H9 (cell line): ENCODE measurements around the gene CTNNA1. TPM values are rescaled to one million over a fixed set of nuclear protein-coding genes. Genes with fewer than 3 reads are reported as not detected.

Source experiments
- DNase-seq: peaks from one replicate; pipeline ENCODE4 v3.0.0-alpha.2; 2017
- H2AFZ ChIP-seq: one replicate; pipeline ENCODE4 v1.6.1; 2013; ENCODE audit warnings: mild to moderate bottlenecking, low read length, control low read depth, moderate library complexity
- H2AK5ac ChIP-seq: 2 replicates; pipeline ENCODE4 v1.6.1; 2013; ENCODE audit warnings: low read length, control low read depth, mixed read lengths; ENCODE audit not compliant: insufficient read length
- H2BK120ac ChIP-seq: one replicate; pipeline ENCODE4 v1.6.1; 2013; ENCODE audit warnings: low read depth, mild to moderate bottlenecking, low read length, control low read depth, inconsistent platforms; ENCODE audit not compliant: poor library complexity, severe bottlenecking
- H2BK12ac ChIP-seq: 2 replicates; pipeline ENCODE4 v1.6.1; 2013; ENCODE audit warnings: low read length, control low read depth, mixed read lengths, low read depth; ENCODE audit not compliant: insufficient read length
- H2BK15ac ChIP-seq: 2 replicates; pipeline ENCODE4 v1.6.1; 2013; ENCODE audit warnings: low read depth, low read length, control low read depth
- H2BK20ac ChIP-seq: one replicate; pipeline ENCODE4 v1.6.1; 2013; ENCODE audit warnings: low read depth, mild to moderate bottlenecking, low read length, control low read depth, inconsistent platforms; ENCODE audit not compliant: poor library complexity, severe bottlenecking
- H2BK5ac ChIP-seq: 2 replicates; pipeline ENCODE4 v1.6.1; 2013; ENCODE audit warnings: low read length, control low read depth, mixed read lengths; ENCODE audit not compliant: insufficient read length
- H3K14ac ChIP-seq: 2 replicates; pipeline ENCODE4 v1.6.1; 2013; ENCODE audit warnings: low read length, control low read depth; ENCODE audit not compliant: insufficient read depth
- H3K18ac ChIP-seq: 2 replicates; pipeline ENCODE4 v1.6.1; 2013; ENCODE audit warnings: low read depth, mild to moderate bottlenecking, mixed read lengths, low read length, control low read depth; ENCODE audit not compliant: insufficient read length
- H3K23ac ChIP-seq: 2 replicates; pipeline ENCODE4 v1.6.1; 2013; ENCODE audit warnings: low read length, control low read depth, mixed read lengths, low read depth; ENCODE audit not compliant: insufficient read length
- H3K23me2 ChIP-seq: 2 replicates; pipeline ENCODE4 v1.6.1; 2013; ENCODE audit warnings: low read depth, mild to moderate bottlenecking, mixed read lengths, low read length, control low read depth; ENCODE audit not compliant: insufficient read length, poor library complexity, severe bottlenecking
- H3K27ac ChIP-seq: 2 replicates; pipeline ENCODE4 v1.5.1; 2013; ENCODE audit warnings: low read length, control low read depth, mixed read lengths, low read depth; ENCODE audit not compliant: insufficient read length
- H3K27me3 ChIP-seq: 2 replicates; pipeline ENCODE4 v1.6.1; 2013; ENCODE audit warnings: low read length, control low read depth, inconsistent platforms; ENCODE audit not compliant: insufficient read depth
- H3K4ac ChIP-seq: 2 replicates; pipeline ENCODE4 v1.6.1; 2013; ENCODE audit warnings: low read depth, mild to moderate bottlenecking, control low read depth, inconsistent platforms, low read length, moderate library complexity
- H3K4me1 ChIP-seq: 2 replicates; pipeline ENCODE4 v1.6.1; 2013; ENCODE audit warnings: low read length, control low read depth, inconsistent platforms; ENCODE audit not compliant: insufficient read depth
- H3K4me2 ChIP-seq: 2 replicates; pipeline ENCODE4 v1.6.1; 2013; ENCODE audit warnings: low read length, control low read depth, mixed read lengths; ENCODE audit not compliant: insufficient read length, insufficient read depth
- H3K56ac ChIP-seq: 2 replicates; pipeline ENCODE4 v1.6.1; 2013; ENCODE audit warnings: low read depth, mild to moderate bottlenecking, mixed read lengths, low read length, control low read depth; ENCODE audit not compliant: insufficient read length
- H3K79me1 ChIP-seq: 2 replicates; pipeline ENCODE4 v1.6.1; 2013; ENCODE audit warnings: low read depth, mild to moderate bottlenecking, moderate library complexity, low read length, control low read depth, inconsistent platforms; ENCODE audit not compliant: insufficient read depth, poor library complexity, severe bottlenecking
- H3K79me2 ChIP-seq: 2 replicates; pipeline ENCODE4 v1.6.1; 2013; ENCODE audit warnings: low read length, control low read depth, inconsistent platforms; ENCODE audit not compliant: insufficient read depth
- H3K9ac ChIP-seq: 2 replicates; pipeline ENCODE4 v1.6.1; 2013; ENCODE audit warnings: low read length, control low read depth, mixed read lengths; ENCODE audit not compliant: insufficient read length; ENCODE audit errors: extremely low read depth
- H3K9me3 ChIP-seq: one replicate; pipeline ENCODE4 v1.6.1; 2013; ENCODE audit warnings: low read depth, low read length, inconsistent platforms; ENCODE audit not compliant: control insufficient read depth
- H3T11ph ChIP-seq: one replicate; pipeline ENCODE4 v1.6.1; 2013; ENCODE audit warnings: mild to moderate bottlenecking, low read length, control low read depth, inconsistent platforms
- H4K20me1 ChIP-seq: one replicate; pipeline ENCODE4 v1.6.1; 2013; ENCODE audit not compliant: control insufficient read depth, insufficient read length, insufficient read depth
- H4K5ac ChIP-seq: 2 replicates; pipeline ENCODE4 v1.6.1; 2013; ENCODE audit warnings: low read depth, mild to moderate bottlenecking, mixed read lengths, low read length, control low read depth; ENCODE audit not compliant: insufficient read length
- H4K8ac ChIP-seq: replicated peaks from 2 replicates; pipeline ENCODE4 v1.6.1; 2013; ENCODE audit warnings: low read length, control low read depth, mixed read lengths, low read depth; ENCODE audit not compliant: insufficient read length
- H4K91ac ChIP-seq: 2 replicates; pipeline ENCODE4 v1.6.1; 2013; ENCODE audit warnings: low read depth, mild to moderate bottlenecking, moderate library complexity, mixed read lengths, low read length, control low read depth; ENCODE audit not compliant: insufficient read length
- H3K27ac Mint-ChIP-seq, 3 experiments: 2 replicates in 2 of 3; 3 replicates in 1 of 3; pipeline ENCODE4 v1.8.0; 2020 to 2021; ENCODE audit warnings: mixed read lengths in 3 of 3, mild to moderate bottlenecking in 1 of 3, moderate library complexity in 1 of 3
- H3K27me3 Mint-ChIP-seq: 2 replicates; pipeline ENCODE4 v1.8.0; 2021; ENCODE audit warnings: low read depth, mild to moderate bottlenecking, moderate library complexity, mixed read lengths
- H3K36me3 Mint-ChIP-seq, 3 experiments: 2 replicates in 2 of 3; 3 replicates in 1 of 3; pipeline ENCODE4 v1.8.0; 2020 to 2021; ENCODE audit warnings: low read depth in 3 of 3, mixed read lengths in 3 of 3; ENCODE audit not compliant: insufficient read depth in 1 of 3
- H3K4me1 Mint-ChIP-seq, 2 experiments: 2 replicates each; pipeline ENCODE4 v1.8.0; 2020; ENCODE audit warnings: mixed read lengths in 2 of 2
- H3K4me3 Mint-ChIP-seq, 2 experiments: 2 replicates in 1 of 2; 3 replicates in 1 of 2; pipeline ENCODE4 v1.8.0; 2020 to 2021; ENCODE audit warnings: mild to moderate bottlenecking in 2 of 2, mixed read lengths in 2 of 2, moderate library complexity in 1 of 2
- H3K9me3 Mint-ChIP-seq, 2 experiments: 2 replicates in 1 of 2; 3 replicates in 1 of 2; pipeline ENCODE4 v1.8.0; 2020; ENCODE audit warnings: mild to moderate bottlenecking in 2 of 2, mixed read lengths in 2 of 2, moderate library complexity in 1 of 2
- CTCF ChIP-seq: fragments of 200-600 bp; sonication (generic); conservative IDR thresholded peaks from 3 replicates; pipeline ENCODE4 v1.8.0; 2021; ENCODE audit warnings: antibody characterized with exemption, mild to moderate bottlenecking
- WGBS: extraction: QIAGEN DNeasy Blood & Tissue Kit; methylation state at CpG from one replicate; pipeline ENCODE4 v1.1.7; 2013; ENCODE audit warnings: missing lambda C conversion rate, low lambda C conversion rate, mixed read lengths; ENCODE audit not compliant: insufficient read length; ENCODE audit errors: extremely low coverage; 5-methylcytosine and 5-hydroxymethylcytosine counted together
- total RNA-seq: library from RNA; stranded (reverse); gene quantifications from 2 replicates; pipeline ENCODE4 v1.2.1, GENCODE V29; 2021

The CTNNA1 gene
- total RNA-seq, 1 experiment from 2014 or later: 354 TPM

GRCh38 chr5:138824924-138825863 is 72.0 kb downstream of the CTNNA1 start:
- Histone ChIP-seq H3K9me3 (no peaks in the 10 kb centered on the region), H3K27me3 (no peaks in the 10 kb centered on the region), H2AFZ (no peak overlapping the region), H3K14ac (no peak overlapping the region), H3K79me2 (no peaks in the 10 kb centered on the region; the same call in 1 of the 2 replicates), H2BK20ac (no peak overlapping the region), H3K18ac (no peak overlapping the region), H3K79me1 (peaks cover 7% of the 10 kb centered on the region), H3K4ac (no peak overlapping the region), H4K8ac (no peak overlapping the region), H2BK120ac (no peak overlapping the region), H3T11ph (no peak overlapping the region), H3K23ac (no peak overlapping the region), H4K91ac (no peak overlapping the region), H2BK5ac (no peak overlapping the region), H4K20me1 (no peaks in the 10 kb centered on the region), H2AK5ac (no peak overlapping the region), H2BK15ac (no peak overlapping the region), H2BK12ac (no peak overlapping the region), H3K27ac (no peak overlapping the region), H4K5ac (no peak overlapping the region), H3K4me2 (no peak overlapping the region), H3K4me1 (no peaks in the 10 kb centered on the region), H3K56ac (no peak overlapping the region), H3K23me2 (no peaks in the 10 kb centered on the region), H3K9ac (no peak overlapping the region)
- DNase-seq: no peak
- H3K4me3 Mint-ChIP-seq: no peak overlapping the region
- H3K36me3 Mint-ChIP-seq: peaks cover 29 to 54% (median 47%) of the 10 kb centered on the region in 3 experiments
- peak; percentile 72 for TF ChIP-seq CTCF
- no peaks in the 10 kb centered on the region for H3K27me3 Mint-ChIP-seq
- H3K4me1 Mint-ChIP-seq: peaks cover 17 to 24% of the 10 kb centered on the region in 2 experiments
- H3K27ac Mint-ChIP-seq: no peak overlapping the region; a peak in 2 of 7 replicates
- no peaks in the 10 kb centered on the region for H3K9me3 Mint-ChIP-seq
- WGBS: no CpG with 5 or more reads among the region's 5 CpGs
